DND-41 (cell line): Measurements from ENCODE around the gene C17orf100.

ENCODE experiments used
- CTCF ChIP-seq: IDR thresholded peaks from 2 replicates; pipeline ENCODE4 v1.5.1; 2012; ENCODE audit warnings: borderline replicate concordance, low read length, moderate library complexity, mild to moderate bottlenecking; ENCODE audit not compliant: poor library complexity, severe bottlenecking; ENCODE audit errors: extremely low read depth
- EZH2 ChIP-seq: IDR thresholded peaks from 3 replicates; pipeline ENCODE4 v1.6.1; 2012; ENCODE audit warnings: borderline replicate concordance, low read depth, mild to moderate bottlenecking, moderate library complexity, low read length, inconsistent platforms; ENCODE audit not compliant: severe bottlenecking

- TF ChIP-seq EZH2 (no peak), CTCF (no peak)
Measured at GRCh38 chr17:6661464-6661848, 9.9 kb downstream of the C17orf100 start.
